Cardiac septum (tissue), 1 donor: ENCODE results near the gene HRC. TPM values are rescaled to one million over a fixed set of nuclear protein-coding genes. Genes with fewer than 3 reads are reported as not detected.
"Not testable (repeated sequence)": the region's sequence is repeated elsewhere in the genome, so short reads cannot be mapped to it uniquely, and the experiment has no call there.

ENCODE experiments used
- DNase-seq: peaks from one replicate; pipeline ENCODE4 v3.0.0-alpha.2; 2020; ENCODE audit warnings: low spot score
- intact Hi-C: fragments of 100-400 bp; cut with DNase I; formaldehyde crosslinking; loops from one replicate; pipeline ENCODE4 v1.14.0; 2022
- total RNA-seq: library from RNA; stranded (reverse); fragmentation: NEBNext Ultra II Directional; extraction: Animal tissue kit (Norgen Biotek cat#: 25700); gene quantifications from one replicate; pipeline ENCODE4 v1.2.1, GENCODE V29; 2021
- donor health status: DM: no; HTN: no; CAD: no.

The HRC gene
- total RNA-seq, 1 donor from 2014 or later, result 907 TPM

GRCh38 chr19:49165111-49165750 lies 10.0 kb upstream of the HRC start:
- intact Hi-C loops, result no loop called here

DNA sequence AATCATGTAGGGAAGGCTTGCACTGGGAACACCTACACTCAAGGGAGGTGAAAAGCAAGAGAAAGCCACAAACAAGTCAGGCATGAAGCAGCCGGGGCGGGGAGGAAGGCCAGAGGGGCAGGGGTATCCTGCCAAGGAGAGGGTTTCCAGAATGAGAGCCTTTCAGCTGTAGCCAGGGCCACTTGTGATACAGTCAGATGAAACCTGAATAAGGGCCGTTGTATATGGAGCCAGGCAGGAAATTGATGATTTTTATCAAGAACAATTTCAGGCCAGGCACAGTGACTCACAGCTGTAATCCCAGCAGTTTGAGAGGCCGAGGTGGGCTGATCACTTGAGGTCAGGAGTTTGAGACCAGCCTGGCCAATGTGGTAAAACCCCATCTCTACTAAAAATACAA lies 6.8 kb upstream of the HRC start:
- intact Hi-C loops, result no loop called here
- DNase-seq, result no peak

More at GRCh38 chr19:49165111-49165750, 10.0 kb upstream of the HRC start:
- DNase-seq, result no peak

DNA sequence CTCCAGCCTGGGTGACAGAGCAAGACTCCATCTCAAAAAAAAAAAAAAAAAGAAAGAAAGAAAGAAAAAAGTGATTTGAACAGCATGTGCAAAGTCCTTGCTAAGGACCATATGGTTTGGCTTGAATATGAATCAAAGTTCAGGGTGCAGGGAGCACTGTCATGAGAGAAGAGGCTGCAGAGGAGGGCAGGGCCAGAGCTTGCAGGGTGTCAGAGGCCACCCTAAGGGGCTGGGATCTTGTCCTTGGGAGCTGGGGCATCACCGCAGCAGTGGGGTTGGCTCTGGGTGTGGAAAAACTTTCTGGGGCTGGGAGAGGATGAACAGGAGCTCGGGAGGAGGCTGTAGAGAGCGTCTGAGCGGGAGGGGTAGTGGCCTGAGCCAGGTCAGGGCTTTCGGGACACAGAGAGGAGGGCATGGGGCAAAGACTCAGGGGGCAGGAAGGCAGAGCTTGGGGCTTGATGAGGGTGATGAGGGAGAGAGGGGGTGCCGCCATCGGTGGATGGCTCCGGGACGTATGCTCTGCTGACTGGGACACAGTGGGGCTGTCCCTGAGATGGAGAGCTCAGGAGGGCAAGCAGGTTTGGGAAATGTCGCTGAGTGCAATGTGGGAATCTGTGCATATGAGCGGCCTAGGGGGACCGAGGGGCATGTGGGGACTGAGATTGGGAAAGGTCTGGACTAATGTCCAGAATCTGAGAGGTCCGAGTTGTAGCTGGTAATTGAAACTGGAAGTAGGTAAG lies 5.4 kb upstream of the HRC start:
- no peak for DNase-seq
- intact Hi-C loops, result no loop called here

GRCh38 chr19:49157445-49158224 lies 2.4 kb upstream of the HRC start, which contains the start of gene TRPM4:
TSS of gene TRPM4 (plus strand) at chr19:49157792. CDS start at chr19:49157867, 75 bp downstream.
- DNase-seq, result peak; percentile 96
- intact Hi-C loops, result loop anchor here (5.0 kb wide), 1 partner anchor 285 kb away; the partner anchor contains the start of gene PPP1R15A

DNA sequence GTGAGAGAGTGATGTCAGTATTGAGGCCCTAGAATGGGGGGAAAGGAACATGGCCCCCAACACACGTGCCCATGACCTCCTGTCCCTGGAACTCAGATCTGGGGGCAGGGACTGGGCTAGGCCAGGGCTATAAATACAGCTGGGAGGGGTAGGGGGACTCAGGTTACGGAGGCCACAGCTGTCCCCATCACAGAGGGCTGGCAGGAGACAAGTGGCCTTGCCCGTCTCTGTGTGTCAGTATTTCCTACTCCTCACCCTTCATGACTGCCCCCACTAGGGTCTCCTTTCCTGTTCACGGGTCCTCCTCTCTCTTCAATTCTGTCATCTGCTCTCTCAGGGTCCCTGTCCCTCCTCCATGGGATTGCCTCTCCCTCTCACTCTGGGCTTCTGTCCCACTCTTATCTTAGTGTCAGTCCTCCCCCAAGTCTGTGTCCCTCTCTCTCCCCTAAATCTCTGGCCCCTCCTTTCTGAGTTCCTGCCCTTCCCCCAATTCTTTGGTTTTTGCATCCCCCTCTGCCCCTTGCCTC lies 687 bp upstream of the HRC start:
- intact Hi-C loops, result loop anchor here (5.0 kb wide), 1 partner anchor 284 kb away; the partner anchor contains the start of gene PPP1R15A
- peak; percentile 87 for DNase-seq

- intact Hi-C loops, result no loop called here
- no peak for DNase-seq
Observed at GRCh38 chr19:49154279-49154678, 917 bp downstream of the HRC start.

DNA sequence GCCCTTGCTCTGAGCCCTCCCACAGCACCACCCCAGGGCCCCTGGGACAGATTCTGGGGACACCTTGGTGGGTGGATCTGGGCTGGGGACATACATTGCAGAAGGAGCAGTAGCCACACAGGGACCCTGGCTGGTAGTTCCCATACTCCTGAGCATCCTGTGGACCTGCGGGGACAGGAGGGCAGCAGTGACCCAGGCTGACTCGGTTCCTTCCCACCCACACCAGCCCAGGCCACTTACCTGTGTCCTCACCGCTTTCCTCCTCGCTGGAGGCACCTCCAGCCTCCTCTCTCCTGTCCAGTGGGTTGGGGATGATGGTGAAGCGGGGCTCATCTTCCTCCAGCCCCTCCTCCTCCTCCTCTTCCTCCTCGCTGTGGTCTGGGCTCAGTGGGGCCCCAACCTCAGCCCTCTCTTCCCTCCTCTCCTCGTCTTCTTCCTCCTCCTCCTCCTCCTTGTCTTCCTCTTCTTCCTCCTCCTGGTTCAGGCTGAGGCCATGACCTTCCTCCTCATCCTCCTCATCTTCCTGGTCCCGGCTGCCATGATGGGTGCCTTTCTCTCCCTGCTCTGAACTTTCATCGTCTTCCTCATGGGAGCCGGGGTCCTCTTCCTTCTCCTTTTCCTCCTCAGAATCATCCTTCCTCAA lies 1.9 kb downstream of the HRC start:
- DNase-seq, result no peak
- intact Hi-C loops, result no loop called here

DNA sequence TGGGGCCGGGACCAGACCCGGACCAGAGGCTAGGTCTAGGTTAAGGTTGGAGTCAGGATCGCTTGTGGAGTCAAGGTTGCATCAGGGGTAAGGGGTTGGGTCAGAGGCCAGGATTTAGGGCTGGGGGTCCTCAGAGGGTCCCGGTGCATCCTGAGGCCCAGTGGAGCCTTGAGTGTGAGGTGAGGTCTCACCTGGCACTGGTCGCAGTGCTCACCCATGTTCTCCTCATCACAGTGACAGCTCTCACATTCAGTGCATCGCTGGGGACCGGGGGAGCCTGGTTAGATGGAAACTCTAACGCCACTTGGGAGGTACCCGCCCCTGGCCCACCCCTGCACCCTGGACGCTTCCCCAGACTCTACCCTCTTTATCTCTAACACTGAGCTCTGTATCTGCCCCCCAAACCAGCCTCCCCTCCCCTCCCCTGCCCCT lies 3.1 kb downstream of the HRC start:
- intact Hi-C loops, result no loop called here
- DNase-seq, result no peak

GRCh38 chr19:49151267-49152118 lies 3.7 kb downstream of the HRC start:
- intact Hi-C loops, result loop anchor here (2.0 kb wide), 1 partner anchor 33 kb away; the partner anchor contains the start of genes C19orf73 and PPFIA3
- no peak for DNase-seq

DNA sequence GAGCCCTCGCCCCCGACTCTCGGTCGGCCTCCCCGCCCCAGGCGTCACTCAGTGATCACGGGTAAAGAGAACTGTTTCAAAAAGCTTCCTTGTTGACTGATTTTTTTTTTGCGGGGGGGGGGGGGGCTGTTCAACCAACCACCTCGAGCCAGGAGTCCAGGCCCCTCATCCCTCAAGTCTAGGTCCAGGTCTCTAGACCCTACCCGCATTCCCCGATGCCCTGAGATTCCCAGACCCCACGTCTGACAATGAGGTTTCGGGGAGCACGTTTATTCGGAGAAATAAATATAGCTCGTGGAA lies 4.3 kb downstream of the HRC start:
- intact Hi-C loops, result loop anchor here (2.0 kb wide), 1 partner anchor 32 kb away; the partner anchor contains the start of genes C19orf73 and PPFIA3
- no peak for DNase-seq

GRCh38 chr19:49150106-49150943 lies 4.9 kb downstream of the HRC start:
- intact Hi-C loops, result loop anchor here (2.0 kb wide), 1 partner anchor 32 kb away; the partner anchor contains the start of genes C19orf73 and PPFIA3

GRCh38 chr19:49149652-49150105 lies 5.5 kb downstream of the HRC start:
- DNase-seq, result no peak
- intact Hi-C loops, result loop anchor here (2.0 to 5.0 kb wide), 3 partner anchors 31 to 157 kb away; partner anchors contain the start of genes C19orf73, GYS1, PPFIA3 and RUVBL2

More at GRCh38 chr19:49150106-49150943, 4.9 kb downstream of the HRC start:
- peak; percentile 89 for DNase-seq

DNA sequence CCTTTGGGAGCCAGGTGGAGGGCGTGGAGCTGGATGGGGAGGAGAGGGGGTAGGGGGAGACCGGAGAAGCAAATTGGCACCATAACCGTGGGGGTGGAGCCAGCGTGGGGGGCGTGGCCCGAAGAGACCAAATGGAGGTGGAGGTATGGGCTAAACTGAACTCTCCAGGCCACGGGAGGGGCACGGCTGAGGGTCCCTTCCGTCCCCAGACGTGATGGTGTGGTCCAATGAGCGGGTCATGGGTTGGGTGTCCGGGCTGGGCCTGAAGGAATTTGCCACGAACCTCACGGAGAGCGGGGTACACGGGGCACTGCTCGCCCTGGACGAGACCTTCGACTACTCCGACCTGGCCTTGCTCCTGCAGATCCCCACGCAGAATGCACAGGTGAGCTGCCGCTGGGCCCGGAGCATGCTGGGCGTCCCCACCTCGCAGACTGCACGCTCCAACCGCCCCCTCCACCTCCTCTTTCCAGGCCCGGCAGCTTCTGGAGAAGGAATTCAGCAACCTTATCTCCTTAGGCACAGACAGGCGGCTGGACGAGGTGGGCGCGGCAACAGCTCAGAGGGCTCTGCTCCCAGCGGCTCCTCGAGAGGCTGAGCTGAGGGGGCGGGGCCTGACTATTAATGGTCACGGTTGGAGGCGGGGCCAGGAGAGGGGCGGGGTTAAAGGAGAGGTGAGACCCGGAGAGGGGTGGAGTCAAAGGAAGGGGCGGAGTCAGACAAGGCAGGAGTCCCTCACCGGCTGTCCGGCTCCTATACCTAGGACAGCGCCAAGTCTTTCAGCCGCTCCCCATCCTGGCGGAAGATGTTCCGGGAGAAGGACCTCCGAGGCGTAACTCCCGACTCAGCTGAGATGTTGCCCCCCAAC lies 6.2 kb downstream of the HRC start:
- DNase-seq, result peak; percentile 97
- intact Hi-C loops, result loop anchor here (5.0 kb wide), 2 partner anchors 52 to 157 kb away; partner anchors contain the start of genes GYS1 and RUVBL2

DNA sequence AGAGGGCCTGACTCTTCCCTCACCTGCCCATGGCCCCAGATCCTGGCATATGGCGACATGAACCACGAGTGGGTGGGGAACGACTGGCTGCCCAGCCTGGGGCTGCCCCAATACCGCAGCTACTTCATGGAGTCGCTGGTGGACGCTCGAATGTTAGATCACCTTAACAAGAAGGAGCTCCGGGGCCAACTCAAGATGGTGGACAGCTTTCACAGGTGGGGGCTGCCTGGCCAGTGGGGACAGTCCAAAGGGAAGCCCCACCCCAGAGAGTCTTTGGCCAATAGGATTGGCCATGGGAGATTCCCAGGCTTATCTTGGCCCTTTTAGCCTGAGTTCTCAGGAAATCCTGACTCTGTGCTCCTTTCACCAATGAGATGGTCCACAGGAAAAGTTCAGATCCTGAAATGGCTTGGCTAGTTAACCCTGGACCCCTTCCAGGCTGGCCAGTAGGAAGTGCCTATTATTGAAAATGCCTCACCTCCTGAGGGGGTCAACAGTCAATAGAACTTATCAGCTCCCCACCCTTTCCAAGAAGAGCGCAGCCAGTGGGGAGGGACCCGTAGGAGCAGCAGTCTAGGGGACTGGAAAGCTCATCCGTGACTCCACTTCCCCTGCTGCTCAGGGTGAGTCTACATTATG lies 7.0 kb downstream of the HRC start:
- DNase-seq, result no peak
- intact Hi-C loops, result loop anchor here (5.0 kb wide), 2 partner anchors 51 to 156 kb away; partner anchors contain the start of genes GYS1 and RUVBL2

DNA sequence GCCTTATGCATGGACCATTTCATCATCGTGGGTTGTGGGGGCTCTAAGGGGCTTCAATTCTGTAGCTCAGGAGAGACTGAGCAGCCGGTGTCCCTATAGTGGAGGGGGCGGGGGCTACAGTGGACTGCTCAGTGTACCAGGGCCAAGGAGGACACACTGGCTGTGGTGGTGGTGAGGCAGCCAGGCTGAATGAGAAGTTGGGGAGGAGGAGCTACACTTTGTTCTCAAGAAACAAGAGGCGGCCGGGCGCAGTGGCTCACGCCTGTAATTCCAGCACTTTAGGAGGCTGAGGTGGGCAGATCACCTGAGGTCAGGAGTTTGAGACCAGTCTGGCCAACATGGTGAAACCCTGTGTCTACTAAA lies 8.8 kb downstream of the HRC start:
- DNase-seq, result not testable (repeated sequence)
- intact Hi-C loops, result loop anchor here (5.0 kb wide), 2 partner anchors 49 to 154 kb away; partner anchors contain the start of genes GYS1 and RUVBL2
